HK-2 (cell line): ENCODE data around the gene CEP70.
"Not testable (repeated sequence)": the region's sequence is repeated elsewhere in the genome, so short reads cannot be mapped to it uniquely, and the experiment has no call there.

Experiments
- DNase-seq: peaks from one replicate; pipeline ENCODE4 v3.0.0-alpha.2; 2018; ENCODE audit not compliant: unreplicated experiment

The CEP70 gene

DNA sequence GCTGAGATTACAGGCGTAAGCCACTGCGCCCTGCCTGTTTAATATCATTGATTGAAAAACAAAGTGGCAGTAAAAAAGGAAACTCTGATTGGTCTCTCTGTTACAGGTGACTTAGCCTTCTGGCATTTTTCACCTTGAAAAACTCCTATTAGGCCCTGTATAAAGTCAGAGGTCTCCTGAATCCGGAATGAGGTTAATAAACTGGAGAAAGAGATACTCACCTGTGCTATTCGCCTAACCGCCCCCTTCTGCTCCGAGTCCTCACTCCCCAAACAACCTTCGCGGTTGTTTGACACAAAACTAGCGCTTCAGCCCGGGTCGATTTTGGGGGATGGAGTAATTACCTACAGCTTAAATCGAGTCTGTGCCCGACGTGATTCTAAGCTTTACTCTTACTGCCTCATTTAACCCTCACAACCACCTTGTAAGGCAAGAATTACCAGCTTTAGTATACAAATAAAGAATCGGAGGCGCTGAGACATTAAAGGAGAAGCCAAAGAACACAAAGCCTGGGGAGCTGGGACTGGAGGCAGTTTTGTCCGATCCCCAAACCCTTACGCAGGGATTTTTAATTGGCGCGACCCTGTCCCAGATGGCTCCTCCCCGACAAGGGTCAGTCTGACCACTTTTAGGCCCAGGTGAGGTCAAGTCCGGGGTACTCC is 441 bp downstream of the CEP70 start:
- peak; percentile 22 for DNase-seq

- no peak for DNase-seq
Measured at GRCh38 chr3:138591392-138591791, 2.7 kb downstream of the CEP70 start.

GRCh38 chr3:138588445-138588844 is 5.6 kb downstream of the CEP70 start:
- no peak for DNase-seq

DNA sequence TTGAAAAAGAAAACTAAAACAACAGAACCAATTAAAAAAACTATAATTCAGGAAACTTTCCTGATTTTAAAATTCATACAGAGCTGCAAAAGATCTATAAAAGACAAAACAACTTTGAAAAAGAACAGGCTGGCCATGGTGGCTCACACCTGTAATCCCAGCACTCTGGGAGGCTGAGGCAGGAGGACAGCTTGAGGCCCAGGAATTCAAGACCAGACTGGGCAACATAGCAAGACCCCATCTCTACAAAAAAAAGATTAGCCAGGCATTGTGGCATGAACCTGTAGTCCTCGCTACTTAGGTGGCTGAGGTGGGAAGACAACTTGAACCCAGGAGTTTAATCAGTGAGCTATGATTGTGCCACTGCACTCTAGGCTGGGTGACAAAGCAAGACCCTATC is 6.7 kb downstream of the CEP70 start:
- no peak for DNase-seq

DNA sequence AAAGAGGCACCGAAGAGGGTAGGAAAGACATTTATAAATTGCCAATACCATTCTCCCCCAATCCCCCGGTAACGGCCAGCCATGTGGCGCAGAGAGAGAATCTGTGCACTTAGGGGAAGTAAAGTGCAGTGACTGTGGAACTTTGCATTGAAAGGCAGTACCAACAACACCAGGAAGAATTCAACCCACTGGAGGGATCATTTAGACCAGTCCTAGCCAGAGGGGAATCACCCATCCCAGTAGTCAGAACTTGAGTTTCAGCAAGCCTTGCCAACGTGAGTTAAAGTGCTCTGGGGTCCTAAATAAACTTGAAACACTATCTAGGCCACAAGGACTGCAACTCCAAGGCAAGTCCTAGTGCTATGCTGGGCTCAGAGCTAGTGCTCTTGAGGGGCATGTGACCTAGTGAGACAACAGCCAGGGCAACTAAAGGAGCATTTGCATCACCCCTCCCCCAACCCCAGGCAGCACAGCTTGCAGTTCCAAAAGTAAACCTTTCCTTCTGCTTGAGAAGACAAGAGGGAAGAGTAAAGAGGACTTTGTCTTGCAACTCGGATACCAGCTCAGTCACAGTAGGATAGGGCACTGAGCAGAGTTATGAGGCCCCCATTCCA is 15.0 kb downstream of the CEP70 start:
- DNase-seq, result no peak

- no peak for DNase-seq
Measured at GRCh38 chr3:138578141-138578540, 15.9 kb downstream of the CEP70 start.

DNA sequence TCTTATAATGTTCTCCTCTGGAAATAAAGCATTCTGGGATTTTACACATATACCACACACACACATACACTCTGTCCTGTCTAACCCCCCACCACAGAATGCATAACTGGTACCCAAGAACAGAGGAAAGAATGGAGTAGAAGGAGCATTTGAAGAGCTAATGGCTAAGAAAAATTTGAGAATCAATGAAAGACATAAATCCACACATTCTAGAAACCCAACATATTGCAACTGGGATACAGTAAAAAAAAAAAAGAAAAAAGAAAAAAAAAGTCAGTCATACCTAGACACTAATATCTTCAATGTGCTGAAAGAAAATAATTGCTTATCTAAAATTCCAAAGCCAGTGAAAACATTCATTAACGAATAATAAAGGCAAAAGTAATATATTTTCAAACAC is 20.9 kb downstream of the CEP70 start:
- DNase-seq, result no peak

DNA sequence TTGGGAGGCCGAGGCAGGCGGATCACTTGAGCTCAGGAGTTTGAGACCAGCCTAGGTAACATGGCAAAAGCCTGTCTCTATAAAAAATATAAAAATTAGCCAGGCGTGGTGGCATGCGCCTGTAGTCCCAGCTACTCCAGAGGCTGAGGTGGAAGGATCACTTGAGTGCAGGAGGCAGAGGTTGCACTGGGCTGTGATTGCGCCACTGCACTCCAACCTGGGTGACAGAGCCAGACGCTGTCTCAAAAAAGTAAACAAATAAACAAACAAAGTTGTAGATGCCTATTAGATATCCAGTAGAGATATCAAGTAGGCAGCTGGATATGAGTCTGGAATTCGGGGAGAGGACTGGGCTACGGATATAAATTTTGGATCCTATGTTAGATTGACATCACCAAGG is 24.4 kb downstream of the CEP70 start:
- not testable (repeated sequence) for DNase-seq

DNA sequence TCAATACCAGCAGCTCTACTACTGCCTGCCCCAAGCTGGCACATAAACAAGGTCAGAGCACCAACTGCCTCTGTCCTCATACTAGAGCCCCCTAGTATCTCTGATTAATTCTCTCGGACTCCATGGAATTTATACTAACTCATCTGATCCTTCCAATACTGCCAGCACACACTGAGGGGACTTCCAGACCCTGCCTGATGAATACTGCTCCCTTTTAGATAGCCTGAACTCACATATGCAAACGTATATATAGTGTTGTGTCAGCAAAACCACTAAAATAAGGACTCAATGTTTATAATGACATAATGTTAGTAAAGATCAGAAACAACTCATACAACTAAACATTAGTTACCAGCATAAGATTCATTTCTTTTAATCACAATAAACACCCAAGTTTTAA is 25.0 kb downstream of the CEP70 start:
- no peak for DNase-seq

- DNase-seq, result no peak
Measured at GRCh38 chr3:138567403-138567802, 26.7 kb downstream of the CEP70 start.

- not testable (repeated sequence) for DNase-seq
Measured at GRCh38 chr3:138566293-138566692, 27.8 kb downstream of the CEP70 start.

DNA sequence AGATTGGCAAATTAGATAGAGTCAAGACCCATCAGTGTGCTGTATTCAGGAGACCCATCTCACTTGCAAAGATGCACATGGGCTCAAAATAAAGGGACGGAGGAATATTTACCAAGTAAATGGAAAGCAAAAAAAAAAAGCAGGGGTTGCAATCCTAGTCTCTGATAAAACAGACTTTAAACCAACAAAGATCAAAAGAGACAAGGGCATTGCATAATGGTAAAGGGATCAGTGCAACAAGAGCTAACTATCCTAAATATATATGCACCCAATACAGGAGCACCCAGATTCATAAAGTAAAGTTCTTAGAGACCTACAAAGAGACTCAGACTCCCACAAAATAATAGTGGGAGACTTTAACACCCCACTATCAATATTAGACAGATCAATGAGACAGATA is 31.2 kb downstream of the CEP70 start:
- DNase-seq, result not testable (repeated sequence)

- DNase-seq, result no peak
Measured at GRCh38 chr3:138560501-138560900, 33.6 kb downstream of the CEP70 start.

DNA sequence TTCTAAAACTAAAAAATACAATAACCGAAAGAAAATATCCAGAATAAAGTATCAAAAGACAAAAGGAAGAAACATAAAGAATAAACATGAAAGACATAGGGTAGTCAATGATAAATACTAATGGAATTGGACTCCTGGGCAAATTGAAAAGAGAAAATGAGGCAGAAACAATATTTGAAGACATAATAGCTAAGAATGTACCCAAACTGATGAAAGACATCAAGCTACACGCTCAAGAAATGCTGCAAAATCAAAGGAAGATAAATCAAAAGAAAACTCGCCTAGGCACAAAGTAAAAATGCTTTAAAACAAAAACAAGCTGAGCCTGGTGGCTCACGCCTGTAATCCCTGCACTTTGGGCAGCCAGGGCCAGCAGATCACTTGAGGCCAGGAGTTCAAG is 34.9 kb downstream of the CEP70 start:
- DNase-seq, result no peak

GRCh38 chr3:138554775-138555174 is 39.3 kb downstream of the CEP70 start:
- DNase-seq, result not testable (repeated sequence)

DNA sequence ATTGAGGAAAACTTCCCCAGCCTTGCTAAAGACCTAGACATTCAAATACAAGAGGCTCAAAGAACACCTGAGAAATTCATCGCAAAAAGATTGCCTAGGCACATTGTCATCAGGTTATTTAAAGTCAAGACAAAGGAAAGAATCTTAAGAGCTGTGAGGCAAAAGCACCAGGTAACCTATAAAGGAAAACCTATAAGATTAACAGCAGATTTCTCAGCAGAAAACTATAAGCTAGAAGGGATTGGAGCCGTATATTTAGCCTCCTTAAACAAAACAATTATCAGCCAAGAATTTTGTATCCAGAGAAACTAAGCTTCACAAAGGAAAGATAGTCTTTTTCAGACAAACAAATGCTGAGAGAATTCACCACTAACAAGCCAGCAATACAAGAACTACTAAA is 43.1 kb downstream of the CEP70 start:
- DNase-seq, result not testable (repeated sequence)

GRCh38 chr3:138549179-138549977 is 44.7 kb downstream of the CEP70 start:
- DNase-seq, result no peak

- DNase-seq, result no peak
Measured at GRCh38 chr3:138547342-138547975, 46.6 kb downstream of the CEP70 start.

DNA sequence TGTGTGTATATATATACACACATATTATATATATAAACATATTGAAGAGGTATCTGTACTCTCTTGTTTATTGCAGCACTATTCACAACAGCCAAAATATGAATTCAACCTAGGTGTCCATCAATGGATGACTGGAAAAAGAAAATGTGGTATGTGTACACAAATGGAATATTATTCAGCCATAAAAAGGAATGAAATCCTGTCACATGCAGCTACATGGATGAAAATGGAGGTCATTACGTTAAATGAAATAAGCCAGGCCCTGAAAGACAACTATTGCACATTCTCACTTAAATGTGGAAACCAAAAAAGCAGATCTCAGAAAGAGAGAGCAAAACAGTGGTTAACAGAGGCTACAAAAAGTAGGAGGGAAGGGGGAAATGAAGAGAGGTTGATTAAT is 49.5 kb downstream of the CEP70 start:
- no peak for DNase-seq

DNA sequence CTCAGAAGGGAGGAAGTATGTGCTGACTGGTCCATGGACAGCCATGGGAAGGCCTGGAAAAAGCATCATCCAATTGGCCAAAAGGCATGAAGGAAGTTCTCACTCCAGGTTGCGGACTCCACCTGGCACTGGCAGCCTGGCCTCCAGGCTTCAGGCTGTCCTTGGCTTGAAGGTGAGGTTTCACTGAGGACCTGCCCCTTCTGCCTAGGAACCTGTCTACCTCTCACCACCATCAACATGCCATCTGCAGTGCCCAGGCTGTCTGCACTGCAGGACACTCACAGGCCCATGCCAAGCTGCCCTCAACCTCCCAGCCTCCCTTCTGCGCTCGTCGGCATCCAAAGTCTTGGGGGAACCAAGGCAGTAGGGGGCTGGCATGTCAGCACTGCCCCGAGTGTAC is 51.1 kb downstream of the CEP70 start:
- DNase-seq, result no peak

- no peak for DNase-seq
Measured at GRCh38 chr3:138539352-138539751, 54.7 kb downstream of the CEP70 start.

DNA sequence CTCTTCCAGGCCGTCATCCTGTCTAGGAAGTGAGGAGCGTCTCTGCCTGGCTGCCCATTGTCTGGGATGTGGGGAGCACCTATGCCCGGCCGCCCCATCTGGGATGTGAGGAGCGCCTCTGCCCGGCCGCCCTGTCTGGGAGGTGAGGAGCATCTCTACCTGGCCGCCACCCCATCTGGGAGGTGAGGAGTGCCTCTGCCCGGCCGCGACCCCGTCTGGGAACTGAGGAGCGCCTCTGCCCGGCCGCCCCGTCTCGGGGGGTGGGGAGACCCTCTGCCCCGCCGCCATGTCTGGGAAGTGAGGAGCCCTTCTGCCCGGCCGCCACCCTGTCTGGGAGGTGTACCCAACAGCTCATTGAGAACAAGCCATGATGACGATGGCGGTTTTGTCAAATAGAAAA is 72.6 kb downstream of the CEP70 start:
- not testable (repeated sequence) for DNase-seq
